Stimulated activated CD8-positive, alpha-beta memory T cell treated with anti-CD3 and anti-CD28 coated beads, Interleukin-7, amount 100 ng/mL, for 48 hours (primary cell): ENCODE data around the gene LRRC45.

Experiments
- DNase-seq, 2 donors: peaks; one replicate each; pipeline ENCODE4 v3.0.0-alpha.2; 2020; ENCODE audit warnings: low read depth in 1 of 2; ENCODE audit errors: extremely low read depth in 1 of 2

The LRRC45 gene

GRCh38 chr17:81993729-81994592, 29.1 kb upstream of the LRRC45 start:
- no peak for DNase-seq

DNA sequence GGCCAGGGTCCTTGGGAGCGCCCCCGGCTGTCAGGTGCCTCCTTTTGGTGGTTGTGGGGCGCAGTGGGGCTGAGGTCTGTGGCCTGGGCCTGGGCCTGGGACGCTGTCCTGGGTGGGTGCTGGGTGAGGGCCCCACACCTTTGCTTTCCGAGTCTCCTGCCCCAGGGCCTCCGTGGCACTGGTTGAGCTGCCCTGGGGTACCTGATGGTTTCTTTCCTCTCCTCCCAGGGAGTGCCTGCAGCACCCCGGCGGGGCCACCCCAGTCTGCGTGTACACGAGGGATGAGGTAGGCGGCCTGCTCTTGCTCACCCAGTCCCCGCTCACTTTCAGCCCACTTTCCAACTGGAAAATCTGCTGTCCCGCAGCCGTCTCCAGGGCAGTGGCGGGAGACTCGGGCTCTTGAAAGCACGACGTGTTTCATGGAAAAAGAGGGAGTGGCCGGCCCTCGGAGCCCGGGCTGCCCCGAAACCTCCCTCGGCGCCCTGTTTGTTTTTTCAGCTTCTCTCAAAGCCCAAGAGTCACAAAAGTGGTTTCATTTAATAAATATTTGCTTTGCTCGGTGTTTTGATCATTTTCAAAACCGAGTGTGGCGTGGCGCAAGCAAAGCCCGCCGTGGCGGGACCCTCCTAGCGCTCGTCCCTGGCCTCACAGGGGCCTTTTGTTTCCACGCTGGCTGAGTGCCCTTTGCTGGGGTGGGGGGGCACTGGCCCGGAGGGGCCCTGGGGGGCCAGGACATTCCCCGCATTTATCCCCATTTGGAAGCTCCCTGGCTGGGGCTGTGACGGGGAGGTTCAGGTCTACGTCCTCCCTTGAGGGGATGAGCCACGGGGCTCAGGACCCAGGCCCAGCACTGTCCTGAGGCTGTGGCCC, 28.3 kb upstream of the LRRC45 start:
- DNase-seq: no peak

GRCh38 chr17:81995463-81996231, 27.5 kb upstream of the LRRC45 start:
- DNase-seq: no peak

GRCh38 chr17:81996232-81996756, 26.8 kb upstream of the LRRC45 start:
- DNase-seq: no peak

GRCh38 chr17:81996757-81997441, 26.2 kb upstream of the LRRC45 start:
- no peak for DNase-seq

GRCh38 chr17:81998212-81998611, 24.9 kb upstream of the LRRC45 start:
- DNase-seq: no peak

DNA sequence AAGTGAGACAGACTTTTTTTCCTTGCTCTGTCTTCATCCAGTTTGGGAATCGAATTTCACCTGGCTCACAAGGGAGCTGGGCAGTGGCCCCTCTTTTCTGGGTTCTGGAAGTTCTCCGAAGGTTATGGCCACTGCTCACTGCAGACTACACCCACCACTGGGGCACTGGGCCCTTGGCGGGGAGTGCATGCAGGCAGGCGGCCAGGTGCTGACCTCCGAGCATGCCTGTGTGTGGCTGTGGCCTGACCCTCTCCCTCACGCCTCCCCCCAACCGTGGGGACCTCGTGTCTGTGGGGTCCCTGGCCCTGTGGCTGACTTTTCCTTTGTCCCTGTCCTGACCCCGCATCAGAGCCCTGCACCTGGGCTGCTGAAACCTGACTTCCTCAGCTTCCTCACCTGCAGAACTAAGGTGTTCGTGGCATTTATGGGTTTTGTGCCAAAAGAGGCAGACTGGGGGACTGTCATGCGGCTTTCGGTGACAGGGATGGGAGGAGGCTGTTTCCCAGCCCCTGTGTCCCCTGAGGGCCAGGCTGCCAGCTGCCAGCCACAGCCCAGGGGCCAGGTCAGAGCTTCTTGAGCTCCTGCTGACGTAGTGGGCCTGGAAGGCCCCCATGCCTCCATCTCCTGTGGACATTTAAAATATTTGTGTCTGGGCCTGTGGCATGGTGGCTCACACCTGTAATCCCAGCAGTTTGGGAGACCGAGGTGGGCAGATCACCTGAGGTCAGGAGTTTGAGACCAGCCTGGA, 24.2 kb upstream of the LRRC45 start:
- DNase-seq: no peak

DNA sequence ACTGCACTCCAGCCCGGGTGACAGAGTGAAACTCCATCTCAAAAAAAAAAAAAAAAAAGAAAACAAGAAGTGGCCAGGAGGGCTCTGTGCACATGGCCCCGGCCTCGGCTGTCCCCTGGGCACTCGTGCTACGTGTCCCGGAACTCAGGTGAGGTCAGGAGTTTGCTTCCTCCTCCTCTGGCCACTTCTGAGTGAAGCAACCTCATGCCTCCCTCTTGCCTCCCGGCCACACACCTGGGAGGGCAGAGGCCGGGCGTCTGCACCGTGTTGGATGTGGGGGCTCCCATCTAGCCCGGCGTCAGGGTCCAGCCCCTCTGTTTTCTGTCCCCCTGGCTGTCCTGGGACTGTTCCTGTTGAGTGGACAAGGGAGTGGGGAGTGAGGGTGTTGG, 23.5 kb upstream of the LRRC45 start:
- DNase-seq: no peak

DNA sequence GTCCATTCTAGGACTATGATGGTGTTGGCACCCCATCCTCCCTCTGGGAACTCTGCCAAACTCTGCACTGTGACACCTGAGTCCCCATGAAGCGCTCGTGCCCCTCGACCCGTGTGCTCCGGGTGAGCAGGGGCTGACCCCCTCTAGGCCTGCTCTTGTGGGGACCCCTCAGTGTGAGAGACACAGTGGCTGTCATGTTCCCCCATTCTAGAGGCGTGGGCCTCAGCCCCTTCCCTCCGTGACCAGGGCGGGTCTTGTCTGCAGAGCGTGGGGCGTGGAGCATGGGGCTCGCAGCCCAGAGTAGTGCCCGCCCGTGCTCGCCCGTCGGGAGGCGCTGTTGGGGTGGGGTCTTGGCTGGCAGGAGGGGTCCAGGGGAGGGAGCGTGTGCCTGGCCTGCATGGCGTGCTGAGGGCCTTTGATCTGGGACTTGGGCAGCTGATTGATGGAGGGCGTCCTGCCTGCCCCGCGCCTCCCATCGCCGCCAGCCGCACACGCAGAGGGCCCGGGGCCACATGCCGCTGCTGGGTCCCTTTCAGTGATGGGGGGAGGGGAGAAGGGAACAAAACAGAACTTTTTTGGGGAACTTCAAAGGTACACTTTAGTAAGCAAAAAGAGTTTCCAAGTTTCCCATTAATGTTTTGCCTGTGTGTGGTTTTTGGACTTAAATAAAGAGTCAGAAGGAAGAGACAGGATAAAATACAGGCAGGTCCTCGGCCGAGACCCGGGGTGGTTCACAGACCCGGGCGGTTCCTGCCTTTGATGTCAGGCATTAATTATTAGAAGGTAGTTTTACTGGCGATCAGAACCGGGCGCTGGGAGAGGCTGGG, 22.9 kb upstream of the LRRC45 start:
- DNase-seq: no peak

- no peak for DNase-seq
Measured at GRCh38 chr17:82000803-82001570, 22.1 kb upstream of the LRRC45 start.

GRCh38 chr17:82001571-82002056, 21.5 kb upstream of the LRRC45 start:
- no peak for DNase-seq

DNA sequence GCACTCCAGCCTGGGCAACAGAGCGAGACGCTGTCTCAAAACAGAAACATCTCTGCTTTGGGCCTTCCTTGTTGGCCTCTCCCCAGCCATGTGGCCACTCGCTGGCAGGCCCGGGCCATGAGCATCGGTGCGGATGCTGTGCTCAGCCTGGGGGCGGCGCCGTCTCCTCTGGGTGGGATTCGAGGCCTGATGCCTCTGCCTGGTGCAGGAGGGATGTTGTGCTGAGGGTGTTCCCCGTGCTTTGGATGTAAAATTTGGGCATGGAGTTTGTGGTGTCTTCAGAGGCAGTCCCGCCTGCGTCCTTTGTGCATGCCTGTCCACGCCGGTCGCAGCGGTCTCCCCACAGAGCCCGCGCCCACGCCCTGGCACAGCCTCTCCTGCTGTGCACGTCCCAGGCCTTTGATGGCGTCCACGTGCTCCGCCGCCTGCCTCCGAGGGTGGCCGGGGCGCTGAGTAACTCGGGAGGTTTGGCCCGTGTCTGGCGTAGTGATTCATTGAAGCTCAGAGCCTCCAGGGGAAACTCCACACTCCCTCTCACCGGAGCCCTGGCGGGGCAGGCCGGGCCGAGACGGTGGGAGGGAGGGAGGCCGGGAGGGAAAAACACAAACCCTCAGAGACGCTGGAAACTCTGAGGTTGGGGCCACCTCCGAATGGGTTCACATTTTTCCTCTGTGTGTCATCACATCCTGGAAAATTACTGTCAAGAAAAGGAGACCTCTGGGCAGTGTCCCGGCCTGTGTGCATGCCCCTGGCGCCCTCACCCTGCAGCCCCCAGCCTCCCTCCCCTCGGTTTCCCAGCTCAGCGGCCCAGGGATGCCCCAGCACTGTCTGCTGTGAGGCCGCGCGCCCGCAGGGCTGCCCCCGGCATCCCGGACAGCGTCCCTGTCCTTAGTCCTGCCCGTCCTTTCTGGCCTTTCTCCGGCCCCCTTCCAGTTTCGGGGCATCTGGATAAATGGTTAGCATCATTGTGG, 19.4 kb upstream of the LRRC45 start:
- DNase-seq: no peak

- DNase-seq: no peak
Measured at GRCh38 chr17:82004517-82005455, 18.3 kb upstream of the LRRC45 start.

DNA sequence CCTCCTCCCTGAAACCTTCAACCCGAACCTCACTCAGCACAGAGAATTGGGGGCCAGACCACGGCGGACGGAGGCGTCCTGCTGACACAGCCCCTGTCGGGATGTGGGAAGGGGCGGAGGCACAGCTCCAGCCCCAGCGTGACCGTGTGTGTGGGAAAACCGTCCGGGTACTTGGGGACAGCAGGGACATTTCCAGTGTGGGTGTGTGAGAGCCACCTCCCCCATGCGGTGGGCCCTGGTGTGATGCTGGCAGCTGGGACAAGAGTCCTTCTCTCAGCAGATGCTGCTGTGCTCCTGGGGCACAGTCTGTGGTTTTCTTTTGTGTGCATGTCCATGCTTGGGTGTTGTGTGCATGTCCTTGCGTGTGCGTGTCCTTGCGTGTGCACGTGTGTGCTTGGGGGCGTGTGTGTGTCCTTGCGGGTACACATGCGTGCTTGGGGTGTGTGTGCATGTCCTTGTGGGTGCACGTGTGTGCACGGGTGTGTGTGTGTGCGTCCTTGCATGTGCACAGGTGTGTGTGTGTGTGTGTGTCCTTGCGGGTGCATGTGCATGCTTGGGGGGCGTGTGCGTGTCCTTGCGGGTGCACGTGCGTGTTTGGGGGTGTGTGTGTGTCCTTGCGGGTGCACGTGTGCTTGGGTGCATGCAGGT, 17.3 kb upstream of the LRRC45 start:
- no peak for DNase-seq
